Activated B cell treated with CpG ODN at 0.5 μM for 24 hours (primary cell): ENCODE data around the gene NARF. TPM values are rescaled to one million over a fixed set of nuclear protein-coding genes. Genes with fewer than 3 reads are reported as not detected.
A peak's percentile ranks its signal among the peaks of the same experiment; 100 is the strongest.

ENCODE experiments used
- ATAC-seq: fragments of 200-7000 bp; cut with Tn5 transposase; one replicate; pipeline ENCODE4 v1.10.0; 2021; ENCODE audit warnings: low read depth, mild to moderate bottlenecking, moderate library complexity
- CTCF ChIA-PET: fragments of 350-600 bp; sonication (Branson Sonifier 250); formaldehyde crosslinking; loops from one replicate; lab custom pipeline; 2021; ENCODE audit warnings: antibody characterized with exemption; lab: Charles Lee
- POLR2A ChIA-PET: fragments of 350-600 bp; sonication (Branson Sonifier 250); formaldehyde crosslinking; loops from one replicate; lab custom pipeline; 2021; ENCODE audit warnings: antibody characterized with exemption; lab: Charles Lee
- DNase-seq: peaks from one replicate; pipeline ENCODE4 v3.0.0; 2022
- H3K27ac Mint-ChIP-seq: one replicate; pipeline ENCODE4 v1.8.0; 2020; ENCODE audit warnings: mixed read lengths
- H3K27me3 Mint-ChIP-seq: one replicate; pipeline ENCODE4 v1.8.0; 2021; ENCODE audit warnings: mixed read lengths
- H3K36me3 Mint-ChIP-seq: one replicate; pipeline ENCODE4 v1.8.0; 2021; ENCODE audit warnings: low read depth, mixed read lengths
- H3K4me1 Mint-ChIP-seq: one replicate; pipeline ENCODE4 v1.8.0; 2021; ENCODE audit warnings: mixed read lengths
- H3K4me3 Mint-ChIP-seq: one replicate; pipeline ENCODE4 v1.8.0; 2020; ENCODE audit warnings: mild to moderate bottlenecking, mixed read lengths
- H3K9me3 Mint-ChIP-seq: one replicate; pipeline ENCODE4 v1.8.0; 2020; ENCODE audit warnings: mixed read lengths
- intact Hi-C: fragments of 100-400 bp; cut with micrococcal nuclease; formaldehyde crosslinking; loops from one replicate; pipeline ENCODE4 v1.15.1; 2024
- total RNA-seq: library from RNA; stranded (reverse); gene quantifications from 2 replicates; pipeline ENCODE4 v1.2.3, GENCODE V29; 2022
- TF ChIP-seq, protein P1 (sequence below): fragments of 200-600 bp; IDR thresholded peaks from one replicate; pipeline ENCODE4 v1.8.0; 2022; ENCODE audit warnings: antibody characterized with exemption, mild to moderate bottlenecking

NARF gene
- total RNA-seq, 1 donor from 2014 or later, result 81.9 TPM

DNA sequence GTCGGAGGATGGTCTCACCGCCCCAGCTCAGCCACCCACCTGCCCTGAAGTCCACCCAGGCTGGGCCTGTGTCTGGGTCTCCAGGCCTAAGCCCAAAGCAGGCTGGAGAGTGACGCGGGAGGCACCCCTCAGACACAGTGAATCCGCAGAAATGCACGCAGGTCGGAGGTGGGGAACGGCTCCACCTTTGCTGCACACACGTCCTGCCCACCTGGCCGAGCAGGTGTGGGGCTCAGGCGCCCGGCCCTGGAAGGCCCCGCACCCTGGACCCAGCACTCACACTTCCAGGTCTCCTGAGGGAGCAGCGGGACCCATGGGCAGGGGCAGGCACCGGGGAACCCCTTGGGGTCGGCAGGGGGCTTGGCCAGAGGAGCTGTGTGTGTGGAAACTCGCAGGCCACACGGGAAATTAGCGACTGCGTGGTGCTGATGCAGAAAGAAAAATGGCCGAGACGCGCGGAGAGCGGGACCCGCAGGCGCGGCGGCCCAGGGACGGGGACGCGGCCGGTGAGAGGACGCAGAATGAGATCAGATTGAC, 18.6 kb upstream of the NARF start:
- peaks cover 42% of the 10 kb centered on the region for H3K36me3 Mint-ChIP-seq
- H3K27ac Mint-ChIP-seq, result peak overlapping the region; percentile 85
- H3K4me1 Mint-ChIP-seq, result peaks cover 48% of the 10 kb centered on the region
- CTCF ChIA-PET, result no interaction called here
- DNase-seq (no peak), ATAC-seq (no peak)
- no peaks in the 10 kb centered on the region for H3K9me3 Mint-ChIP-seq
- no peak overlapping the region for H3K4me3 Mint-ChIP-seq
- POLR2A ChIA-PET, result interaction anchor here (0.6 to 10.6 kb wide), 2 partner anchors 9 to 173 kb away, joined by 11 to 130 read pairs; partner anchors contain the start of gene CYBC1
- no peaks in the 10 kb centered on the region for H3K27me3 Mint-ChIP-seq
- intact Hi-C loops, result loop anchor here (1.0 kb wide), 1 partner anchor 9 kb away; no protein-coding TSS in a partner anchor
- TF ChIP-seq, protein P1, sequence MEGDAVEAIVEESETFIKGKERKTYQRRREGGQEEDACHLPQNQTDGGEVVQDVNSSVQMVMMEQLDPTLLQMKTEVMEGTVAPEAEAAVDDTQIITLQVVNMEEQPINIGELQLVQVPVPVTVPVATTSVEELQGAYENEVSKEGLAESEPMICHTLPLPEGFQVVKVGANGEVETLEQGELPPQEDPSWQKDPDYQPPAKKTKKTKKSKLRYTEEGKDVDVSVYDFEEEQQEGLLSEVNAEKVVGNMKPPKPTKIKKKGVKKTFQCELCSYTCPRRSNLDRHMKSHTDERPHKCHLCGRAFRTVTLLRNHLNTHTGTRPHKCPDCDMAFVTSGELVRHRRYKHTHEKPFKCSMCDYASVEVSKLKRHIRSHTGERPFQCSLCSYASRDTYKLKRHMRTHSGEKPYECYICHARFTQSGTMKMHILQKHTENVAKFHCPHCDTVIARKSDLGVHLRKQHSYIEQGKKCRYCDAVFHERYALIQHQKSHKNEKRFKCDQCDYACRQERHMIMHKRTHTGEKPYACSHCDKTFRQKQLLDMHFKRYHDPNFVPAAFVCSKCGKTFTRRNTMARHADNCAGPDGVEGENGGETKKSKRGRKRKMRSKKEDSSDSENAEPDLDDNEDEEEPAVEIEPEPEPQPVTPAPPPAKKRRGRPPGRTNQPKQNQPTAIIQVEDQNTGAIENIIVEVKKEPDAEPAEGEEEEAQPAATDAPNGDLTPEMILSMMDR, result no peak

DNA sequence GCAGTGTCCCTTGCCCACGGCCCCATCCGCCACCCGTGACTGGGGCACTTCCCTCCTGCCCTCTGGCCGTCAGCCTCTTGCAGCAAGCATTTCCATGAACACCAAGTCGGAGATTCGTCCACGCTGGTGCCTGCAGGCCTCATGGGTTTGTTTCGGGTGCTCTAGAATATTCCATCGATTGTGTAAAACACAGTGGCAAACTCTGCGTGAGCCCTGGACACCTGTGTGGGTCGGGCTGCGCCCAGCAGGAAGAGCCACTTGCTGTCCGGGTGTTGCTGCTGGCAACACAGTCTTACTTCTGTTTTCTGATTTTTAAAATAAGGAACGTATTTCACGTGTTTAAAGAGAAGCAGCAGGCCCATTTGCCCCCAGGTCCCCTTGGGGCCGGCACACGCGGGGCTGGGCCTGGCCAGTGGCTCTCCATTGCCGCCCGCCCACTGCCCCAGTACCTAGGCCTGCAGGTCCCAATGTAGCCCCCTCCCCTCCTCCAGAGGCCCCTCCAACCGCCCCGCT, 18.0 kb upstream of the NARF start:
- POLR2A ChIA-PET, result interaction anchor here (0.6 to 10.6 kb wide), 4 partner anchors 8 to 417 kb away, joined by 7 to 130 read pairs (median 10); partner anchors contain the start of genes CYBC1 and NARF
- CTCF ChIA-PET, result interaction anchor here (1.7 kb wide), 1 partner anchor 113 kb away, joined by 4 read pairs; no protein-coding TSS in a partner anchor
- ATAC-seq (peak; percentile 56), DNase-seq (no peak)
- Mint-ChIP-seq H3K4me3 (peak overlapping the region; percentile 63), H3K27me3 (no peaks in the 10 kb centered on the region), H3K27ac (peak overlapping the region; percentile 85), H3K9me3 (no peaks in the 10 kb centered on the region), H3K4me1 (peaks cover 44% of the 10 kb centered on the region), H3K36me3 (peaks cover 43% of the 10 kb centered on the region)
- intact Hi-C loops, result loop anchor here (1.0 kb wide), 1 partner anchor 9 kb away; no protein-coding TSS in a partner anchor
- TF ChIP-seq, protein P1, result no peak

DNA sequence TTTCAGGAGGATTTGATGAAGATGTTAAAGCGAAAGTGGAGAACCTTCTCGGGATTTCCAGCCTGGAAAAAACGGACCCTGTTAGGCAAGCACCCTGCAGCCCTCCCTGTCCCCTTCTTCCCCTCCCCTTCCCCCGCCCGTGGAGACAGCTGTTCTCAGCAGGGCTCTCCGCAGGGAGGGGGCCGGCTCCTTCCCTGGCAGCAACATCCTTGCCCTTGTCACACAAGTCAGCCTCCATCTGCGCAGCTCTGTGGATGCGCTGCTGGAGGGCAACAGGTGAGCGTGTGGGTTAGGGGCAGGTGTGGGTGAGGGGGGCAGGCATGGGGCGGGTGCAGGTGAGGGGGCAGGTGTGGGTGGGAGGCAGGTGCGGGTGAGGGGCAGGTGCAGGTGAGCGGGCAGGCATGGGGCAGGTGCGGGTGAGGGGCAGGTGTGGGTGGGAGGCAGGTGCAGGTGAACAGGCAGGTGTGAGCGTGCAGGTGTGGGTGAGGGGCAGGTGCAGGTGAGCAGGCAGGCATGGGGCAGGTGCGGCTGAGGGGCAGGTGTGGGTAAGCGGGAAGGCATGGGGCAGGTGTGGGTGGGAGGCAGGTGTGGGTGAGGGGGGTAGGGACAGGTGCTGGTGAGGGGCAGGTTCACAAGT, 17.4 kb upstream of the NARF start:
- TF ChIP-seq, protein P1, result no peak
- no peaks in the 10 kb centered on the region for H3K27me3 Mint-ChIP-seq
- peak overlapping the region; percentile 63 for H3K4me3 Mint-ChIP-seq
- no peak for ATAC-seq
- DNase-seq, result no peak
- ChIA-PET CTCF (interaction anchor here (1.7 kb wide), 1 partner anchor 112 kb away, joined by 4 read pairs; no protein-coding TSS in a partner anchor), POLR2A (interaction anchor here (0.6 to 10.6 kb wide), 4 partner anchors 7 to 417 kb away, joined by 3 to 130 read pairs (median 8); partner anchors contain the start of genes CYBC1 and NARF)
- H3K4me1 Mint-ChIP-seq, result peaks cover 48% of the 10 kb centered on the region
- H3K27ac Mint-ChIP-seq, result peak overlapping the region; percentile 85
- peaks cover 48% of the 10 kb centered on the region for H3K36me3 Mint-ChIP-seq
- no peaks in the 10 kb centered on the region for H3K9me3 Mint-ChIP-seq
- intact Hi-C loops, result loop anchor here (1.0 kb wide), 1 partner anchor 8 kb away; no protein-coding TSS in a partner anchor

DNA sequence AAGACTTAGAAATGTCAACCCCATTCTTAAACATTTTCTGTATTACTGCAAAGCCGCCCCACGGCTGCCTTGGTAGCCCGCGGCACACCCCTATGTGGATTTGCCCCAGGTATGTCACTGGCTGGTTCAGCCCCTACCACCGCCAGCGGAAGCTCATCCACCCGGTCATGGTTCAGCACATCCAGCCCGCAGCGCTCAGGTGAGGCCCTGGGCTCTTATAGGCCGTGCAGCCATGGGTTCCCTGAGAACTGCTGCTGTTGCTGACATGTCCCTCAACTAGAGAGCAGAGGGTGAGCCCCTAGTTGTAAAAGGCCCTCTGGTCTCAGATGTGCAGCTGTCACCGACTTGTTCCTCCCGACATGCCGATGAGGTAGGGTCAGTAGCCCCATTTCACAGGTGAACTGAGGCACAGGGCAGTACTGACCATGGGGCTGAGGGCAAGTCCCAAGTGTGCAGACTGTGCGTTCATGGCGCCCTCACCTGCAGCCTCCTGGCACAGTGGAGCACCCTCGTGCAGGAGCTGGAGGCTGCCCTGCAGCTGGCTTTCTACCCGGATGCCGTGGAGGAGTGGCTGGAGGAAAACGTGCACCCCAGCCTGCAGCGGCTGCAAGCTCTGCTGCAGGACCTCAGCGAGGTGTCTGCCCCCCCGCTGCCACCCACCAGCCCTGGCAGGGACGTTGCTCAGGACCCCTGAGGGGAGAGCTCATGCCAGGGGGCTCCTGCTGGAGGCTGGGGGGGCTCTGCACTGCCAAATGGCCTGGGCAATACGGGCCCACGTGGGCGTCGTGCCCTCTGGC, 16.7 kb upstream of the NARF start:
- TF ChIP-seq, protein P1, result no peak
- intact Hi-C loops, result no loop called here
- peak; percentile 45 for ATAC-seq

More for the DNA sequence above, 16.7 kb upstream of the NARF start:
- Mint-ChIP-seq H3K9me3 (no peaks in the 10 kb centered on the region), H3K4me3 (no peak overlapping the region), H3K4me1 (peaks cover 55% of the 10 kb centered on the region), H3K27me3 (no peaks in the 10 kb centered on the region), H3K27ac (peak overlapping the region; percentile 65), H3K36me3 (peaks cover 55% of the 10 kb centered on the region)
- DNase-seq, result no peak
- ChIA-PET POLR2A (interaction anchor here (0.7 to 10.6 kb wide), 6 partner anchors 7 to 149 kb away, joined by 3 to 130 read pairs (median 4); partner anchors contain the start of genes CYBC1 and NARF), CTCF (interaction anchor here (1.7 kb wide), 1 partner anchor 112 kb away, joined by 4 read pairs; no protein-coding TSS in a partner anchor)
